ENCODE data around the gene SORCS2.

Gene SORCS2

DNA sequence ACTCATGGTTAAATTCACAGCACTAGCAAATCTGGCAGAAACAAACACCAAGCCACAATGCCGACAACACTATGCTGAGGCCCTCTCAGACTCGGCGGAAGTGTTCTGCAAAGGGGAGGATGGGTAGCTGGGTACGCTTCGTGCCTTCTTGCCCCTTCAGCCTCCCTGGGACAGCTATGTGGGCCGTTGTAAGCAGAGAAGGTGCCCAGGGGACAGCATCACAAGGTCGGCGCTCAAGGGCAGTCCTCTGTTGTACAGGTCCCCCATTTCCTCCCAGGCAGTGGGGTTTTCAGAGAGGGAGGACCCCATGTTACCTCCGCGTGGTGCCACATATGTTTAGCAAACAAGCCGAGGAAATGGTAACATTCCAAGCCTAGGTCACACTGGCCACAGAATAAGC is 573.7 kb downstream of the SORCS2 start:
- DNase-seq (ENCODE audit: extremely low spot score) = no peak
- TF ChIP-seq, protein P1, sequence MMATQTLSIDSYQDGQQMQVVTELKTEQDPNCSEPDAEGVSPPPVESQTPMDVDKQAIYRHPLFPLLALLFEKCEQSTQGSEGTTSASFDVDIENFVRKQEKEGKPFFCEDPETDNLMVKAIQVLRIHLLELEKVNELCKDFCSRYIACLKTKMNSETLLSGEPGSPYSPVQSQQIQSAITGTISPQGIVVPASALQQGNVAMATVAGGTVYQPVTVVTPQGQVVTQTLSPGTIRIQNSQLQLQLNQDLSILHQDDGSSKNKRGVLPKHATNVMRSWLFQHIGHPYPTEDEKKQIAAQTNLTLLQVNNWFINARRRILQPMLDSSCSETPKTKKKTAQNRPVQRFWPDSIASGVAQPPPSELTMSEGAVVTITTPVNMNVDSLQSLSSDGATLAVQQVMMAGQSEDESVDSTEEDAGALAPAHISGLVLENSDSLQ (IDR thresholded peaks at IDR 0.05) = no peak
- no peak for TF ChIP-seq FOXM1 (IDR thresholded peaks at IDR 0.05; ENCODE audit: borderline replicate concordance)
- TF ChIP-seq L3MBTL2 (conservative IDR thresholded peaks at IDR 0.05) = no peak
- TF ChIP-seq CTBP1 (IDR thresholded peaks at IDR 0.05; ENCODE audit: borderline replicate concordance) = no peak
- no peak for TF ChIP-seq NFRKB (IDR thresholded peaks at IDR 0.05)
- TF ChIP-seq ZNF384 (IDR thresholded peaks at IDR 0.05) = no peak
- TF ChIP-seq TARDBP (IDR thresholded peaks at IDR 0.05) = no peak
- no peak for TF ChIP-seq LEF1 (IDR thresholded peaks at IDR 0.05; ENCODE audit: borderline replicate concordance)
- TF ChIP-seq ELF4 (IDR thresholded peaks at IDR 0.05) = no peak
- no peak for TF ChIP-seq HDGF (IDR thresholded peaks at IDR 0.05; ENCODE audit: borderline replicate concordance)
- TF ChIP-seq ARNT (IDR thresholded peaks at IDR 0.05) = no peak
- no peak for TF ChIP-seq SUZ12 (IDR thresholded peaks at IDR 0.05)
- no peak for TF ChIP-seq FOXA1 (IDR thresholded peaks at IDR 0.05)
- CTCF ChIA-PET = interaction anchor here (0.7 kb wide), 1 partner anchor 36 kb away, joined by 3 read pairs; no protein-coding TSS in a partner anchor
- POLR2A ChIA-PET = no interaction called here

- POLR2A ChIA-PET = no interaction called here
- TF ChIP-seq CTBP1 (IDR thresholded peaks at IDR 0.05; ENCODE audit: borderline replicate concordance) = no peak
- no peak for TF ChIP-seq NFRKB (IDR thresholded peaks at IDR 0.05)
- TF ChIP-seq BHLHE40 (IDR thresholded peaks at IDR 0.05; ENCODE audit: borderline replicate concordance) = no peak
- no peak for TF ChIP-seq ARNT (IDR thresholded peaks at IDR 0.05)
- TF ChIP-seq SUZ12 (IDR thresholded peaks at IDR 0.05) = no peak
- no peak for DNase-seq (ENCODE audit: extremely low spot score)
- CTCF ChIA-PET = interaction anchor here (1.5 kb wide), 1 partner anchor 35 kb away, joined by 4 read pairs; no protein-coding TSS in a partner anchor
Observed at GRCh38 chr4:7766661-7767345, 574.5 kb downstream of the SORCS2 start.

DNA sequence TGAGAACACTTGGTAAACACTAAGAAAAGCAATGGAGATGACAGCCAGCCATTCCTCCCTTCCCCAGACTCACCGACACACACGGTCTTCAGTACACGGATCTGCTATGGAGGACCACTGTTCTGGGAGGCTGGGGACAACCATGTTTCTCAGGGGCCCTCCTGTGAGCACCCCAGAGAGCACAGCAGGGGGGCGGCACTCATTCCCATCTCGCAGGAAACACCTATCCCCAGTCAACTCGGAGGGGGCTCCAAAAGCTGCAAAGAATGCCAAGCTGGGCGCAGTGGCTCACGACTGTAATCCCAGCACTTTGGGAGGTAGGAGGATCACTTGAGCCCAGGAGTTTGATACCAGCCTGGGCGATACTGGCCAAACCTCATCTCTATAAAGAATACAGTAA is 575.2 kb downstream of the SORCS2 start:
- no peak for TF ChIP-seq HDGF (IDR thresholded peaks at IDR 0.05; ENCODE audit: borderline replicate concordance)
- no peak for TF ChIP-seq SUZ12 (IDR thresholded peaks at IDR 0.05)
- TF ChIP-seq, protein P1 (IDR thresholded peaks at IDR 0.05) = no peak
- no peak for TF ChIP-seq ZNF384 (IDR thresholded peaks at IDR 0.05)
- TF ChIP-seq LEF1 (IDR thresholded peaks at IDR 0.05; ENCODE audit: borderline replicate concordance) = no peak
- CTCF ChIA-PET = interaction anchor here (1.5 kb wide), 1 partner anchor 35 kb away, joined by 4 read pairs; no protein-coding TSS in a partner anchor
- POLR2A ChIA-PET = no interaction called here
- no peak for DNase-seq (ENCODE audit: extremely low spot score)

DNA sequence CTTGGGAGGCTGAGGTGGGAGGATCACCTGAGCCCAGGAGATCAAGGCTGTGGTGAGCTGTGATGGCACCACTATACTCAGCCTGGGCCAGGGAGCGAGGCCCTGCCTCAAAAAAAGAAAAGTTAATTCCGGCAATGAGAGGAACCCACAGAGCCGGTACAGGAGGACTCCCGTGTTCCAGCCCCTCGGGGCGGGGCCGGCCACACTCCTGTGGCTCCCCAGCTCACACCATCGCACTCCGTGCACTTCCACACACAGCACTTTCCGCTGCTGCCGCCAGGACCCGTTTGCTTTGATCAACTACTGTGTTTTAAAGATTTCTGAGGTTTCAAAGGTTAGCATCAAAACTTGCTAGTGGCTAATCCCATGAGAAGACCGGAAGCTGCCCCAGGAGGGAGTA is 575.6 kb downstream of the SORCS2 start:
- POLR2A ChIA-PET = no interaction called here

GRCh38 chr4:7768736-7769135 is 576.4 kb downstream of the SORCS2 start:
- CTCF ChIA-PET = no interaction called here
- POLR2A ChIA-PET = no interaction called here

More for the DNA sequence above, 575.6 kb downstream of the SORCS2 start:
- CTCF ChIA-PET = interaction anchor here (1.5 kb wide), 1 partner anchor 34 kb away, joined by 4 read pairs; no protein-coding TSS in a partner anchor
- TF ChIP-seq ZNF384 (IDR thresholded peaks at IDR 0.05) (no peak), FOXA1 (IDR thresholded peaks at IDR 0.05) (no peak), CTBP1 (IDR thresholded peaks at IDR 0.05; ENCODE audit: borderline replicate concordance) (no peak), LEF1 (IDR thresholded peaks at IDR 0.05; ENCODE audit: borderline replicate concordance) (no peak), HDGF (IDR thresholded peaks at IDR 0.05; ENCODE audit: borderline replicate concordance) (no peak), ARNT (IDR thresholded peaks at IDR 0.05) (no peak), TARDBP (IDR thresholded peaks at IDR 0.05) (no peak), FOXK2 (IDR thresholded peaks at IDR 0.05) (no peak), L3MBTL2 (conservative IDR thresholded peaks at IDR 0.05) (no peak), BHLHE40 (IDR thresholded peaks at IDR 0.05; ENCODE audit: borderline replicate concordance) (no peak), FOXM1 (IDR thresholded peaks at IDR 0.05; ENCODE audit: borderline replicate concordance) (no peak)
- TF ChIP-seq, protein P1 (IDR thresholded peaks at IDR 0.05) = no peak
- no peak for DNase-seq (ENCODE audit: extremely low spot score)

More at GRCh38 chr4:7768736-7769135, 576.4 kb downstream of the SORCS2 start:
- TF ChIP-seq TARDBP (IDR thresholded peaks at IDR 0.05) (no peak), ZNF384 (IDR thresholded peaks at IDR 0.05) (no peak)
- TF ChIP-seq, protein P1 (IDR thresholded peaks at IDR 0.05) = no peak
- no peak for DNase-seq (ENCODE audit: extremely low spot score)
